Measurements from ENCODE around the gene CAB39L. TPM values are rescaled to one million over a fixed set of nuclear protein-coding genes. Genes with fewer than 3 reads are reported as not detected.

The CAB39L gene
- total RNA-seq, 2 donors from 2014 or later = 3.4 to 5.9 TPM

DNA sequence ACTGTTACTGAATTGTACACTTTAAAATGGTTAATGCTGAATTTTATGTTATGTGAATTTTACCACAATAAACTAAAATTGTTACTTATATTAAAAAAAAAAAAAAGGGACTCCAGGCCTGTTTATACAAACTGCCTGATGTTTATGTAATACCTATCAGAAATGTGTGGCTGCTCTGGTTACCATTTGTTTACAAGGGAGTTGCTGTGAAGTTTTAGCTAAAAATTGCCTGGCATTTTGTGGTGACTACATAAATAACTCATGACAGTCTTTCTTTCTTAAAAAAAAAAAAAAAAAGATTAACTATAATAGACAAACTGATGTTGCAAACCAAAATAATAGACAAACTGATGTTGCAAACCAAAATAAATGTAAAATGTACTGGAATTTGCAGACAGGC is 124.3 kb downstream of the CAB39L start:
- ATAC-seq (no peak), DNase-seq (no peak)
- H3K9me3 ChIP-seq (ENCODE audit: control insufficient read depth, low read length, poor library complexity, severe bottlenecking) = no peaks in the 10 kb centered on the region
- H3K27ac Mint-ChIP-seq = no peak overlapping the region
- peaks cover 2% of the 10 kb centered on the region for H3K36me3 Mint-ChIP-seq (ENCODE audit: low read depth)
- H3K27me3 Mint-ChIP-seq = no peaks in the 10 kb centered on the region
- H3K4me1 Mint-ChIP-seq = peaks cover 8% of the 10 kb centered on the region
- H3K4me3 Mint-ChIP-seq = no peak overlapping the region

DNA sequence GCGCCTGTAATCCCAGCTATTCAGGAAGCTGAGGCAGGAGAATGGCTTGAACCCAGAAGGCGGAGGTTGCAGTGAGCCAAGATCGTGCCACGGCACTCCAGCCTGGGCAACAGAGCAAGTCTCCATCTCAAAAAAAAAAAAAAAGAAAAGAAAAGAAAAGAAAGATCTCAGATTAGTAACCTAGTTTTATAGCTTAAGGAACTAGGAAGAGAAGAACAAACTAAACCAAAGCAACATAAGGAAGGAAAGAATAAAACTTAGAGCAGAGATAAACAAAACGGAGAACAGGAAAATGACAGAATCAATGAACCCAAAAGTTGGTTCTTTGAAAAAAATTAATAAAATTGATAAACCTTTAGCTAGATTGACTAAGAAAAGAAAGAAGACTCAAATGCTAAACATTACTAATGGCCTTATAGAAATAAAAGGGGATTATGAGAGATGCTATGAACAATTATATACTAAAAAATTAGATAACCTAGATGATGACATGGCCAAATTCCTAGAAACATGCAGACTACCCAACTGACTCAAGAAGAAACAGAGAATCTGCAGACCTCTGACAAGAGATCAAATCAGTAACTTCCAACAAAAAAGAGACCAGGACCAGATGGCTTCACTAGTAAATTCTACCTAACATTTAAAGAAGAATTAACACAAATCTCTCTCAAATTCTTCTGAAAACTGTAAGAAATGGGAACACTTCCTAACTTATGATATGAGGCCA is 127.9 kb downstream of the CAB39L start:
- H3K27ac Mint-ChIP-seq = no peak overlapping the region
- DNase-seq (no peak), ATAC-seq (no peak)
- H3K36me3 Mint-ChIP-seq (ENCODE audit: low read depth) = peaks cover 2% of the 10 kb centered on the region
- H3K4me3 Mint-ChIP-seq = no peak overlapping the region
- no peaks in the 10 kb centered on the region for H3K9me3 ChIP-seq (ENCODE audit: control insufficient read depth, low read length, poor library complexity, severe bottlenecking)
- no peaks in the 10 kb centered on the region for H3K27me3 Mint-ChIP-seq
- peaks cover 3% of the 10 kb centered on the region for H3K4me1 Mint-ChIP-seq

DNA sequence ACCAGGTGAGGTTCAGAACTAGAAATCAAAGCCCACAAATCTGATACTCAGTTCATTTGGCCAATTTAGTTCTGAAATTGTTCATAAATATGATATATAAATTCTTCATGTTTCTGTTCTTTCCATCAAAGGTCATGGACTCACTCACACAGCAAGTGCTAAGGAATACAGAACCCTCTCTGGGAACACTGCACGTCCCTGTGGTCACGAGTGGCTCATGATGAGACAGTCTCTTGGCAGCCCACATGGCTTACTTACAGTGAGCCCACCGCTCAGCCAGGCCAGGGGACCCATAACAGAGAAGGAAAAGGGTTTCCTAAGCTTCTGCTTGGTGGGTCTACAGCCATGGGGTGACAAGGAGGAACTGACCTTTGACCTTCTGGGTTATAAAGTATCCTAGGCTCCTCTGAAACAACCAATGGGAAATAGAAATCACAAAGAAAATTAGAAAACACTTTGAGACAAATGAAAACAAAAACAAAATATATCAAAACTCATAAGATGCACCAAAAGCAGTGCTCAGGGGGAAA is 128.8 kb downstream of the CAB39L start:
- ATAC-seq = no peak
- no peaks in the 10 kb centered on the region for H3K27me3 Mint-ChIP-seq
- no peak overlapping the region for H3K4me3 Mint-ChIP-seq
- H3K36me3 Mint-ChIP-seq (ENCODE audit: low read depth) = peaks cover 2% of the 10 kb centered on the region
- no peaks in the 10 kb centered on the region for H3K9me3 ChIP-seq (ENCODE audit: control insufficient read depth, low read length, poor library complexity, severe bottlenecking)
- no peak for DNase-seq
- no peak overlapping the region for H3K27ac Mint-ChIP-seq
- no peaks in the 10 kb centered on the region for H3K4me1 Mint-ChIP-seq

DNA sequence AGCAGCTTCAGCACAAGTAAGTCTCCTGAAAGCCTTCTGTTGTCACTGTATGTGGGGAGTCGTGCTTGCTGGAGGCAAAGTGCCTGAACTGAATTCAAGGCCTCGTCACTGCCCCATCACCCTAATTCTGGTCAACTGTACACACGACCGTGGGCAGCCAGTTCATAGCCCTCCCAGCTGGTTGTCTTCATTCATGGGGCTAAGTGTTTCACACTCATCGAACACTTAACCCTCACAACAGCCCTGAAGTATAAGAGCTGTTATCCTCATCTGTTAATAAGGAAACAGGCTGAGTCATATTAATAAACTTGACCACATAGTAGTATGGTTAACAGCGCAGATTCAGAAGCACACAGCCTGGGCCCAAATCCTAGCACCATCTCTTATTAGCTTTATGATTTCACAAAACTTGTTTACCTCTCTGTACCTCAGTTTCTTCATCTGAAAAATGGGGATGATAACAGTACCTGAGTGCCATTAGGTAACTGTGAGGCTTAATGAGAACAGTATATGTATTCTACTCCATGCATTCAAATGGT is 129.5 kb downstream of the CAB39L start:
- Mint-ChIP-seq H3K4me1 (no peaks in the 10 kb centered on the region), H3K27ac (peak overlapping the region; percentile 34), H3K4me3 (no peak overlapping the region), H3K36me3 (ENCODE audit: low read depth) (peaks cover 2% of the 10 kb centered on the region), H3K27me3 (no peaks in the 10 kb centered on the region)
- ATAC-seq = no peak
- no peak for DNase-seq
- no peaks in the 10 kb centered on the region for H3K9me3 ChIP-seq (ENCODE audit: control insufficient read depth, low read length, poor library complexity, severe bottlenecking)

DNA sequence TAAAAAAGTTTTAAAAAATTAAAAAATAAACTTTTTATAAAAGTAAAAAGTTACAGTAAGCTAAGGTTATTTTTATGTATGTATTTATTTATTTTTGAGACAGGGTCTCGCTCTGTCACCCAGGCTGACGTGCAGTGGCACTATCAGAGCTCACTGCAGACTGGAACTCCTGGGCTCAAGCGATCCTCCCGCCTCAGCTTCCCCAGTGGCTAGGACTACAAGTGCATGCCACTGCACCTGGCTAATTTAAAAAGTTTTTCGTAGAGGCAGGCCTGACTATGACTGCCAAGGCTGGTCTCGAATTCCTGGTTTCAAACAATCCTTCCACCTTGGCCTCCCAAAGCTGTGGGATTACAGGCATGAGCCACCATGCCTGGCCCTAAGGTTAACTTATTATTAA is 132.0 kb downstream of the CAB39L start:
- Mint-ChIP-seq H3K4me1 (no peaks in the 10 kb centered on the region), H3K4me3 (no peak overlapping the region), H3K36me3 (ENCODE audit: low read depth) (no peaks in the 10 kb centered on the region), H3K27me3 (no peaks in the 10 kb centered on the region), H3K27ac (no peak overlapping the region)
- H3K9me3 ChIP-seq (ENCODE audit: control insufficient read depth, low read length, poor library complexity, severe bottlenecking) = no peaks in the 10 kb centered on the region
- DNase-seq = no peak
- no peak for ATAC-seq

DNA sequence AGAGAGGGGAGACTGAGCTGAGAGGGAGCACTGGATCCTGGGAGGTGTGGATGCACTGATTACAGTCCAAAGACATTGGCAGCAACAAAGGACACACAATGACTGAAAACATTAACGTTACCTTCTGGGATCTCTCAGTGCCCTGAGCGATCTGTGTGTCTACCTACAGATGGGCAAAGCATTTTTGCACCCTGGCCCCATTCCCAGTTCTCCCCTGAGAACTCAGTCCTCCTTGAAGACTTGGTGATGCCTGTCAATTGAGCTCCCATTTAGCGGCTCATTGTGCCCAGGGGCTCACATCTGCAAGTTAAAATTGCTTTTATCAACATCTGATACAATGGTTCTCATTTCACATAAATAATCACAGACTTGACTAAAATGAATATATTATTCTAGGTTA is 133.6 kb downstream of the CAB39L start:
- DNase-seq (no peak), ATAC-seq (no peak)
- no peaks in the 10 kb centered on the region for H3K9me3 ChIP-seq (ENCODE audit: control insufficient read depth, low read length, poor library complexity, severe bottlenecking)
- no peak overlapping the region for H3K27ac Mint-ChIP-seq
- H3K4me3 Mint-ChIP-seq = no peak overlapping the region
- no peaks in the 10 kb centered on the region for H3K27me3 Mint-ChIP-seq
- H3K4me1 Mint-ChIP-seq = no peaks in the 10 kb centered on the region
- no peaks in the 10 kb centered on the region for H3K36me3 Mint-ChIP-seq (ENCODE audit: low read depth)

DNA sequence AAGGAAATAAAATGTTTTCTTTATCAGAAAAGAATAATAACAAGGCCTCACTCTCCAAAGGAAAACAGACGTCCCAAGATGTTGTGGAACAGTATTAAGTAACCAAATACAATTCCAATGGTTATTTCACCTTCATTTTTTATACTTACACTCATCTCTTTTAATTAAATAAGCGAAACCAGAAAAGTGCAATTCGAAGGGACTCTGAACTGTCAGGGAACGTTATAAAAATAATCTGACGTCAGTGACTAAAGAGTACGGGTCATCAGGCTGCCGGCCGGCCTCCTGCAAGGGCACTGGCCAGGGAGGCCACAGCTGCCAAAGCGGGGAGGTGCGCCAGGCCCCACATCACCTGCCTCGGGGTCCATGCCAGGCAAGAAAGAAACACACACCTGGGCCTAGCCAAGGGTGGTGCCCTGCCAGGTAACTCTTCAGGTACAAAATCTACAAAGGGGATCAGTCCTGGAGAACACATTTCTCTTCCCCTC is 134.9 kb downstream of the CAB39L start:
- H3K4me1 Mint-ChIP-seq = no peaks in the 10 kb centered on the region
- no peaks in the 10 kb centered on the region for H3K9me3 ChIP-seq (ENCODE audit: control insufficient read depth, low read length, poor library complexity, severe bottlenecking)
- H3K4me3 Mint-ChIP-seq = no peak overlapping the region
- no peak overlapping the region for H3K27ac Mint-ChIP-seq
- H3K27me3 Mint-ChIP-seq = no peaks in the 10 kb centered on the region
- DNase-seq = no peak
- no peak for ATAC-seq
- H3K36me3 Mint-ChIP-seq (ENCODE audit: low read depth) = no peaks in the 10 kb centered on the region

DNA sequence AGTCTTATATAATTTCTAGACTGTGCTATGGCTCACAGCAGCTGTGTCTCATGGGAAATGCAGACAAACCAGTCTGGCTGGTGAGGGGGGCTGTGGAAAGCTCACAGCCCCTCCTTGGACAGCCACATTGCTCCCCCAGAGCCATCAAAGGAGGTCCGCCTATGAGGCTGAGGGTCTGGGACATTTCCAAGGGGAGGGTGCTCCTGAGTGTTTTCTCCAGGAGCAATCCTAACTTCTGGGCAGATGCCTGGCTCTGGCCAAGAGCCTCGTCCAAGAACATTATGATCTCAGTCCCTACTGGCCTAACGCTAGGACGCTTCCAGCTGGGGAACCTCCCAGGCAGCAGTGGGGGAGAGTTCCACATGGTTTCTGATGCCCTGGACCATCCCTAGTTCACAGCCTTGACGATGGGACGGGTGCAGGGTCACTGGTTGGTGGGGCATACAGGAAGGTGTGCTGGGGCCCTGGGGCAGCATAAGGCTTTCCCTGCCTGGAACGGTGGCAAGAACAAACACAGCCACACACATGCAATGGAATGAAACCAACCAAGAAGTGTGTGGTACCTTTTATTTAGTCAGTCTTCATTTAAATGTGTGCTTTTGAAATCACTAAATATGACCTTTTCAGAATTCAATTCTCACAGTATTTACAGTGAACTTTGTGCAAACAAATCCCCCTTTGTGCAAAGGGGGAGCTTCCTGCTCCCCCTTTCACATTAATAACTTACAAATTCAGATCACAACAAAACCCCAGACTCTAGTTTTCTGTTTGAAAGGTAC is 135.6 kb downstream of the CAB39L start:
- DNase-seq (no peak), ATAC-seq (no peak)
- Mint-ChIP-seq H3K36me3 (ENCODE audit: low read depth) (no peaks in the 10 kb centered on the region), H3K4me3 (no peak overlapping the region), H3K27ac (peak overlapping the region; percentile 16), H3K4me1 (peaks cover under 1% of the 10 kb centered on the region), H3K27me3 (no peaks in the 10 kb centered on the region)
- no peaks in the 10 kb centered on the region for H3K9me3 ChIP-seq (ENCODE audit: control insufficient read depth, low read length, poor library complexity, severe bottlenecking)

DNA sequence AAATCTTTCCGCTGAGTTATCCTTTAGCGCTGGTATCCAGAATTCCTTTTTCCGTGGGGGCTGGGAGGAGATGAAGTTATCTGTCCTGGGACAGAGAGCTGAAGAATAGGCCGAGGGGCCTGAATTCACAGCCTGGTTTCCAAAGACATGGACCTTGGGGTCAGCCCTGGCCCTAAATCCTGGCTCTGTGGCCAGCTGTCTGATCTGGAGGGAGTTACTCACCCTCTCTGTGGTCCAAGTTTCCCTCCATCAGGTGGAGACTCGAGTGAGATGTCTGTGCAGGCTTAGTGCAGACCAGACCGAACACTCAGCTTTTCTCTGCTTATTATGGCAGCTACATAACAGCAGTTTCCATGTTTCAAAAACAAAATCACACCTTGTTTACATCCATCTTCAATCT is 136.5 kb downstream of the CAB39L start:
- Mint-ChIP-seq H3K27me3 (no peaks in the 10 kb centered on the region), H3K4me1 (peaks cover 9% of the 10 kb centered on the region), H3K36me3 (ENCODE audit: low read depth) (no peaks in the 10 kb centered on the region), H3K27ac (peak overlapping the region; percentile 34), H3K4me3 (no peak overlapping the region)
- ATAC-seq (no peak), DNase-seq (no peak)
- no peaks in the 10 kb centered on the region for H3K9me3 ChIP-seq (ENCODE audit: control insufficient read depth, low read length, poor library complexity, severe bottlenecking)

DNA sequence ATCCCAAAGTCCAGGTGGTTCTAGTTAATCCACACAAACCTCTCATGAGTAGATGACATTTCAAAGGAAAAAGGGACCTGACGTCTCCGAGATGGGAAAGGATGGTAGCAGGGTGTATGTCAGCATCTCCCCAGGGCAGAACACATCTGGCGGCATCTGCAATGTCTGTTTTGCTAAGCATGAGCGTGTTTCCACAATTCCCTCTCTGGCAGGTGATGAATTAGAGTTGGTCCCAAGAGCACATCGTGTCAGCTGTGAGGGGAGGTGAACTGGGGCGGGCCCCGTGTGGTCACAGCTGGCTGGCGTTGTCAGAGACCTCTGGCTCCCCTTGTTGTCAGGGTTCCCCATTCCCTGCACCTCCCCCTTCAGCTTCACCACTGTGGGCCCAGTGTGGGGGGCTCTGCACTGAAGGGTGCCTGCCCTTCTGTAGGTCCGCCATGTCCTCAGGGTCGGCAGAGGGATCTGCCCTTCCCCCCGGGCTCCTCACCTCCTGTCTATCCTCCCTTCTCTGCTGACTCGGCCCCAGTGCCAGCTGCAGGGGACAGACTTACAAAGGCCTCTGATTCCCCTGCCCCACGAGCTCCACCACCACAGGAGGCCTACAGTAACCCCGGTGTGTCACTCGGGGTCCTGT is 138.0 kb downstream of the CAB39L start:
- DNase-seq (no peak), ATAC-seq (no peak)
- peaks cover 21% of the 10 kb centered on the region for H3K4me1 Mint-ChIP-seq
- no peaks in the 10 kb centered on the region for H3K9me3 ChIP-seq (ENCODE audit: control insufficient read depth, low read length, poor library complexity, severe bottlenecking)
- peaks cover 2% of the 10 kb centered on the region for H3K36me3 Mint-ChIP-seq (ENCODE audit: low read depth)
- H3K27ac Mint-ChIP-seq = peak overlapping the region; percentile 39
- no peaks in the 10 kb centered on the region for H3K27me3 Mint-ChIP-seq
- no peak overlapping the region for H3K4me3 Mint-ChIP-seq

DNA sequence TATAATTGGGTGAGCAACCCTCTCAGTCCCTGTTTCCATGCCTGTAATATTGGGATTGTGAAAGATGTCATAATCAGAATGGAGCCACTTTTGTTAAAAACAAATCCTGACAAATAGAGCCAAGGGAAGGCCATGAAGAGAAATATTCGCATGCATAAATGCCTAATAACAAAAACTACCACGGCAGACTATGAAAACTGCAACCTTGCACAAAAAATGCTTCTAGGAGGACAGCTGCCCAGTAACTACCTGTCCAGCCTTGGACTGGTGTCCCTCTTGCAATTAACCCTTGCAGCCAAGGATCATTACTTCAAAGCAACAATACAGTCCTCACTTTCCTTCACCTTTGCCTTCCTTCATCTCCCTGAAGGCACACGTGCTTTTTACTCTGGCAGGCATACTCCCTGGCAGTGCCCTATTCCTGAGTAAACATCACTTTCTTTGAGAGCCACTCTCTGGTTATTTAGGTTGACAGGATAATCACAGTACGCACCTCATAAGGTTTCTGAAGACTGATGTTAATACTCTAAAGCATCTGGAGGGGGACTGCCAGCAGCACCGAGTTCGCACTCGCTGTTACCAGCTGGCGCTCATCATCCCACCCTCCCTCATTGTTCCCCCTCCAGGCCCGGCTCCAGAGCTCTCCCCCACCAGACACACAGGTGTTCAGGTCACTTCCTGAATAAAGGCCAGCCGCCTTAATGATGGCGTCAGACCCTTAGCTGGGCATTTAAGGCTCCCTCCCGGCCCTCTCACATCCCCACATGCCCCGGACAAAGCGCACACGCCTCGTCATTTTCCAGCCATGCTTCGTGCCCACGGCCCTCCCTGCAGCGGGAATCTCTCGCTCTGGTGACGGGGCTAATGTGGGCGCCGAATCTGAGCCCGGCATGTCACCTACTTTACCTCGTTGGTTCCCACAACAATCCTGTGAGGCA is 138.8 kb downstream of the CAB39L start:
- Mint-ChIP-seq H3K27ac (no peak overlapping the region), H3K4me3 (no peak overlapping the region), H3K36me3 (ENCODE audit: low read depth) (peaks cover 2% of the 10 kb centered on the region), H3K4me1 (peaks cover 21% of the 10 kb centered on the region), H3K27me3 (no peaks in the 10 kb centered on the region)
- H3K9me3 ChIP-seq (ENCODE audit: control insufficient read depth, low read length, poor library complexity, severe bottlenecking) = no peaks in the 10 kb centered on the region
- DNase-seq (no peak), ATAC-seq (no peak)

DNA sequence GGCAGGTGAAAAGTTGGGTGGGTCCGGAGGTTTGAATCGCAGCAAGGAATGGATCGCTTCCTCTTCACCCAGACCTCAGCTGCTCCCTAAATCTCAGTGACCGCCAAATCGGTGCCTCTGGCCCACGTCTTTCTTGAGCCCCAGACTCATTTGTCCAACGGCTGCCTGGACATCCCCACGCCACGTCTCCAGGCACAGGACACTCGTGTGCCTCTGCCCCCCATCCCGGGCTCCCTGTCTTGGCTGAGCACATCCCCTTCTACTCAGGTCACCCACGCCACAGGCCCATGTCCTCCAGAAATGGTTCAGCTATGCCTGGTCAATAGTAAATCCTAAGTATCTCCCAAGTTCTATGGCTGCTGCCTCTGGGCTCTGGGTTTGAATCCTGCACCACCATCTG is 139.5 kb downstream of the CAB39L start:
- no peaks in the 10 kb centered on the region for H3K9me3 ChIP-seq (ENCODE audit: control insufficient read depth, low read length, poor library complexity, severe bottlenecking)
- ATAC-seq (no peak), DNase-seq (no peak)
- H3K27ac Mint-ChIP-seq = no peak overlapping the region
- H3K36me3 Mint-ChIP-seq (ENCODE audit: low read depth) = peaks cover 2% of the 10 kb centered on the region
- H3K4me1 Mint-ChIP-seq = peaks cover 21% of the 10 kb centered on the region
- H3K27me3 Mint-ChIP-seq = no peaks in the 10 kb centered on the region
- H3K4me3 Mint-ChIP-seq = no peak overlapping the region

Data from T-helper 17 cell (primary cell).